Endodermal cell (in vitro differentiated cells): Measurements from ENCODE around the gene CERS3. TPM values are rescaled to one million over a fixed set of nuclear protein-coding genes. Genes with fewer than 3 reads are reported as not detected.

Source experiments
- DNase-seq: peaks from one replicate; pipeline ENCODE4 v3.0.0-alpha.2; 2017
- H3K27ac ChIP-seq: 2 replicates; pipeline ENCODE4 v1.5.1; 2013; ENCODE audit warnings: mild to moderate bottlenecking, low read depth, low read length, moderate library complexity
- H3K27me3 ChIP-seq: 2 replicates; pipeline ENCODE4 v1.6.1; 2013; ENCODE audit warnings: mild to moderate bottlenecking, low read length, moderate library complexity; ENCODE audit not compliant: insufficient read depth, control insufficient read depth, poor library complexity, severe bottlenecking
- H3K36me3 ChIP-seq: 2 replicates; pipeline ENCODE4 v1.7.0; 2013; ENCODE audit warnings: mild to moderate bottlenecking, low read length, moderate library complexity; ENCODE audit not compliant: control insufficient read depth, insufficient read depth
- H3K4me1 ChIP-seq: one replicate; pipeline ENCODE4 v1.7.0; 2013; ENCODE audit warnings: low read length; ENCODE audit not compliant: control insufficient read depth, insufficient read depth
- H3K4me3 ChIP-seq: 2 replicates; pipeline ENCODE4 v1.5.1; 2013; ENCODE audit warnings: mild to moderate bottlenecking, low read length, moderate library complexity
- H3K9ac ChIP-seq: 2 replicates; pipeline ENCODE4 v1.6.1; 2013; ENCODE audit warnings: mild to moderate bottlenecking, low read length, moderate library complexity; ENCODE audit not compliant: poor library complexity, severe bottlenecking; ENCODE audit errors: extremely low read depth
- H3K9me3 ChIP-seq: 2 replicates; pipeline ENCODE4 v1.6.1; 2013; ENCODE audit warnings: mild to moderate bottlenecking, low read length, moderate library complexity; ENCODE audit not compliant: control insufficient read depth
- H3K27ac Mint-ChIP-seq: 2 replicates; pipeline ENCODE4 v1.8.0; 2020; ENCODE audit warnings: mixed read lengths
- H3K27me3 Mint-ChIP-seq: 2 replicates; pipeline ENCODE4 v1.8.0; 2021; ENCODE audit warnings: mild to moderate bottlenecking, mixed read lengths; ENCODE audit not compliant: insufficient read depth
- H3K36me3 Mint-ChIP-seq: 2 replicates; pipeline ENCODE4 v1.8.0; 2020; ENCODE audit warnings: low read depth, mixed read lengths
- H3K4me1 Mint-ChIP-seq: 2 replicates; pipeline ENCODE4 v1.8.0; 2020; ENCODE audit warnings: mixed read lengths
- H3K4me3 Mint-ChIP-seq: 2 replicates; pipeline ENCODE4 v1.8.0; 2020; ENCODE audit warnings: mild to moderate bottlenecking, moderate library complexity, mixed read lengths
- H3K9me3 Mint-ChIP-seq: 2 replicates; pipeline ENCODE4 v1.8.0; 2020; ENCODE audit warnings: mild to moderate bottlenecking, mixed read lengths
- CTCF ChIP-seq: fragments of 200-600 bp; sonication (generic); conservative IDR thresholded peaks from 2 replicates; pipeline ENCODE4 v1.5.0; 2021; ENCODE audit warnings: antibody characterized with exemption, mild to moderate bottlenecking
- WGBS, 2 experiments: methylation state at CpG; one replicate each; pipeline versions ENCODE4 v1.1.5 to v1.1.7; 2013; ENCODE audit warnings: missing lambda C conversion rate in 2 of 2, mixed read lengths in 1 of 2; ENCODE audit not compliant: insufficient coverage in 1 of 2, insufficient read length in 1 of 2; 5-methylcytosine and 5-hydroxymethylcytosine counted together
- total RNA-seq, 2 donors: library from RNA; stranded (reverse); fragmentation: NEBNext Ultra II Directional in 1 of 2; extraction: Animal tissue kit (Norgen Biotek cat#: 25700) in 1 of 2; gene quantifications; 2 replicates in 1 of 2; 3 replicates in 1 of 2; pipeline ENCODE4 v1.2.1, GENCODE V29; 2021

CERS3 gene
- total RNA-seq, 2 donors from 2014 or later, result 0.48 TPM; not detected in 1

- Histone ChIP-seq H3K9ac (no peak overlapping the region), H3K9me3 (no peaks in the 10 kb centered on the region), H3K4me3 (no peak overlapping the region), H3K27me3 (no peaks in the 10 kb centered on the region), H3K27ac (no peak overlapping the region), H3K4me1 (no peaks in the 10 kb centered on the region), H3K36me3 (no peaks in the 10 kb centered on the region)
- H3K27ac Mint-ChIP-seq, result no peak overlapping the region
- H3K36me3 Mint-ChIP-seq, result no peaks in the 10 kb centered on the region
- H3K27me3 Mint-ChIP-seq, result peaks cover 2% of the 10 kb centered on the region
- H3K9me3 Mint-ChIP-seq, result no peaks in the 10 kb centered on the region
- no peak for DNase-seq
- no peak overlapping the region for H3K4me3 Mint-ChIP-seq
- no peak for TF ChIP-seq CTCF
- H3K4me1 Mint-ChIP-seq, result peaks cover 2% of the 10 kb centered on the region
- WGBS, 2 experiments, result no CpG with 5 or more reads among the region's 1 CpG
These were observed 3.3 kb downstream of the CERS3 start for GRCh38 chr15:100525436-100525835.

- Histone ChIP-seq H3K9ac (no peak overlapping the region), H3K4me3 (no peak overlapping the region), H3K36me3 (no peaks in the 10 kb centered on the region), H3K27ac (no peak overlapping the region), H3K9me3 (no peaks in the 10 kb centered on the region), H3K4me1 (no peaks in the 10 kb centered on the region), H3K27me3 (no peaks in the 10 kb centered on the region)
- TF ChIP-seq CTCF, result no peak
- H3K9me3 Mint-ChIP-seq, result no peaks in the 10 kb centered on the region
- H3K27ac Mint-ChIP-seq, result no peak overlapping the region
- peaks cover 2% of the 10 kb centered on the region for H3K27me3 Mint-ChIP-seq
- no peak for DNase-seq
- peaks cover 3% of the 10 kb centered on the region for H3K4me1 Mint-ChIP-seq
- WGBS, 2 experiments, result 78 to 83% methylated on average over 2 of the region's 2 CpGs
- no peaks in the 10 kb centered on the region for H3K36me3 Mint-ChIP-seq
- no peak overlapping the region for H3K4me3 Mint-ChIP-seq
These were observed 4.4 kb downstream of the CERS3 start for GRCh38 chr15:100524326-100524725.

- DNase-seq, result no peak
- no peak overlapping the region for H3K27ac Mint-ChIP-seq
These were observed 6.8 kb downstream of the CERS3 start for GRCh38 chr15:100521907-100522306.

More at GRCh38 chr15:100521907-100522306, 6.8 kb downstream of the CERS3 start:
- H3K9me3 Mint-ChIP-seq, result no peaks in the 10 kb centered on the region
- Histone ChIP-seq H3K4me1 (peaks cover 3% of the 10 kb centered on the region), H3K27me3 (no peaks in the 10 kb centered on the region), H3K9me3 (no peaks in the 10 kb centered on the region), H3K9ac (no peak overlapping the region), H3K27ac (no peak overlapping the region), H3K4me3 (no peak overlapping the region), H3K36me3 (no peaks in the 10 kb centered on the region)
- H3K36me3 Mint-ChIP-seq, result no peaks in the 10 kb centered on the region
- H3K4me3 Mint-ChIP-seq, result no peak overlapping the region
- peaks cover 3% of the 10 kb centered on the region for H3K4me1 Mint-ChIP-seq
- H3K27me3 Mint-ChIP-seq, result no peaks in the 10 kb centered on the region
- 85 to 90% methylated on average over 3 of the region's 3 CpGs for WGBS, 2 experiments
- no peak for TF ChIP-seq CTCF
